A549 (cell line): Measurements from ENCODE around the gene ARPC2.

ENCODE experiments used
- CTCF ChIP-seq: fragments of >200 bp; sonication (Bioruptor Twin); formaldehyde crosslinking; IDR thresholded peaks from 3 replicates; pipeline ENCODE4 v1.5.1; 2016
- POLR2A ChIP-seq: IDR thresholded peaks from 2 replicates; pipeline ENCODE4 v1.6.1; 2012; ENCODE audit warnings: mild to moderate bottlenecking, low read length
- POLR2AphosphoS2 ChIP-seq: conservative IDR thresholded peaks from 2 replicates; pipeline ENCODE4 v1.6.1; 2012; ENCODE audit warnings: low read length, improper control_type of control experiment, inconsistent platforms
- RNF2 ChIP-seq: fragments of 200-600 bp; sonication (generic); IDR thresholded peaks from 2 replicates; pipeline ENCODE4 v1.6.1; 2016; ENCODE audit warnings: low read depth, mild to moderate bottlenecking, antibody characterized with exemption, moderate library complexity, borderline replicate concordance
- USF2 ChIP-seq: fragments of 450-650 bp; IDR thresholded peaks from 2 replicates; pipeline ENCODE4 v1.6.1; 2014; ENCODE audit warnings: antibody characterized with exemption
- ZFP36 ChIP-seq: fragments of 450-650 bp; IDR thresholded peaks from 2 replicates; pipeline ENCODE4 v1.6.1; 2014; ENCODE audit warnings: borderline replicate concordance; ENCODE audit not compliant: partially characterized antibody
- ZSCAN20 ChIP-seq: fragments of 250-450 bp; sonication (Bioruptor Pico); IDR thresholded peaks from 2 replicates; pipeline ENCODE4 v1.8.0; 2022; ENCODE audit warnings: mild to moderate bottlenecking, moderate library complexity

- no peak for TF ChIP-seq CTCF
- TF ChIP-seq POLR2A = no peak
- no peak for TF ChIP-seq ZSCAN20 (CRISPR knock-in tag)
- TF ChIP-seq ZFP36 = no peak
- TF ChIP-seq USF2 = no peak
- TF ChIP-seq POLR2AphosphoS2 = no peak
- TF ChIP-seq RNF2 = no peak
These were observed 67.3 kb downstream of the ARPC2 start for GRCh38 chr2:218284106-218284811.
